HEK293 (cell line): ENCODE data around the gene TEKTIP1.

Experiments
- CTCF ChIA-PET: fragments of 350-600 bp; formaldehyde crosslinking; extraction: SDS; loops from one replicate; lab custom pipeline; 2021; ENCODE audit warnings: antibody characterized with exemption; lab: Yijun Ruan, JAX
- POLR2A ChIA-PET: fragments of 300-600 bp; formaldehyde crosslinking; extraction: SDS; loops from one replicate; lab custom pipeline; 2020; ENCODE audit warnings: antibody characterized with exemption, inconsistent platforms; lab: Yijun Ruan, JAX
- H3K27ac ChIP-seq: fragments of 200-500 bp; sonication (Bioruptor generic); 2 replicates; pipeline ENCODE4 v1.5.1; 2014; ENCODE audit warnings: low read depth, low read length, control low read depth, inconsistent platforms; ENCODE audit errors: extremely low read depth
- H3K36me3 ChIP-seq, 2 experiments: fragments of 200-500 bp in 1 of 2; sonication (Bioruptor generic) in 1 of 2; 1 replicate in 1 of 2; 2 replicates in 1 of 2; pipeline ENCODE4 v1.5.1; 2014 to 2017; ENCODE audit warnings: inconsistent platforms in 2 of 2, low read length in 2 of 2; ENCODE audit not compliant: control insufficient read depth in 2 of 2, insufficient read depth in 1 of 2
- H3K4me1 ChIP-seq: fragments of 200-500 bp; sonication (Bioruptor generic); 2 replicates; pipeline ENCODE4 v1.5.1; 2014; ENCODE audit warnings: mild to moderate bottlenecking, low read length, inconsistent platforms; ENCODE audit not compliant: control insufficient read depth, insufficient read depth
- H3K4me3 ChIP-seq: 2 replicates; pipeline ENCODE4 v1.5.1; 2011; ENCODE audit warnings: low read depth, mild to moderate bottlenecking, control low read depth, low read length, moderate library complexity
- H3K9me3 ChIP-seq: fragments of 200-500 bp; sonication (Bioruptor generic); 2 replicates; pipeline ENCODE4 v1.5.1; 2014; ENCODE audit warnings: low read depth, low read length, inconsistent platforms; ENCODE audit not compliant: control insufficient read depth, insufficient read depth
- BCL11B ChIP-seq: fragments of 450-650 bp; formaldehyde crosslinking; IDR thresholded peaks from 2 replicates; pipeline ENCODE4 v1.5.1; 2016; ENCODE audit warnings: low read depth, missing biosample characterization, missing genetic modification characterization
- HIC1 ChIP-seq: fragments of 450-650 bp; formaldehyde crosslinking; IDR thresholded peaks from 2 replicates; pipeline ENCODE4 v1.5.1; 2016; ENCODE audit warnings: missing biosample characterization, missing genetic modification characterization
- KLF7 ChIP-seq: fragments of 450-650 bp; formaldehyde crosslinking; IDR thresholded peaks from 2 replicates; pipeline ENCODE4 v1.5.1; 2016; ENCODE audit warnings: missing biosample characterization, missing genetic modification characterization, borderline replicate concordance
- OVOL3 ChIP-seq: fragments of 450-650 bp; formaldehyde crosslinking; IDR thresholded peaks from 2 replicates; pipeline ENCODE4 v1.5.1; 2016; ENCODE audit warnings: missing biosample characterization, missing genetic modification characterization
- PRDM10 ChIP-seq: fragments of 450-650 bp; formaldehyde crosslinking; IDR thresholded peaks from 2 replicates; pipeline ENCODE4 v1.5.1; 2016; ENCODE audit warnings: missing biosample characterization, missing genetic modification characterization
- ZBTB1 ChIP-seq: fragments of 450-650 bp; formaldehyde crosslinking; IDR thresholded peaks from 2 replicates; pipeline ENCODE4 v1.5.1; 2016; ENCODE audit warnings: missing biosample characterization, missing genetic modification characterization
- ZFHX2 ChIP-seq: fragments of 450-650 bp; formaldehyde crosslinking; conservative IDR thresholded peaks from 2 replicates; pipeline ENCODE4 v1.5.1; 2016; ENCODE audit warnings: missing biosample characterization, missing genetic modification characterization
- ZIC2 ChIP-seq: fragments of 450-650 bp; formaldehyde crosslinking; IDR thresholded peaks from 2 replicates; pipeline ENCODE4 v1.5.1; 2016; ENCODE audit warnings: missing biosample characterization, missing genetic modification characterization
- ZNF114 ChIP-seq: fragments of 450-650 bp; formaldehyde crosslinking; IDR thresholded peaks from 2 replicates; pipeline ENCODE4 v1.5.0; 2017; ENCODE audit warnings: missing biosample characterization, missing genetic modification characterization
- ZNF138 ChIP-seq: fragments of 450-650 bp; formaldehyde crosslinking; IDR thresholded peaks from 2 replicates; pipeline ENCODE4 v1.5.1; 2016; ENCODE audit warnings: missing biosample characterization, missing genetic modification characterization, borderline replicate concordance
- ZNF155 ChIP-seq: fragments of 450-650 bp; formaldehyde crosslinking; IDR thresholded peaks from 2 replicates; pipeline ENCODE4 v1.5.1; 2016; ENCODE audit warnings: missing biosample characterization, missing genetic modification characterization
- ZNF174 ChIP-seq: fragments of 450-650 bp; formaldehyde crosslinking; IDR thresholded peaks from 2 replicates; pipeline ENCODE4 v1.5.0; 2017; ENCODE audit warnings: missing biosample characterization, mild to moderate bottlenecking, missing genetic modification characterization
- ZNF280C ChIP-seq: fragments of 450-650 bp; formaldehyde crosslinking; IDR thresholded peaks from 2 replicates; pipeline ENCODE4 v1.5.1; 2016; ENCODE audit warnings: missing biosample characterization, missing genetic modification characterization
- ZNF394 ChIP-seq: fragments of 450-650 bp; formaldehyde crosslinking; IDR thresholded peaks from 2 replicates; pipeline ENCODE4 v1.5.1; 2016; ENCODE audit warnings: missing biosample characterization, missing genetic modification characterization, mild to moderate bottlenecking, moderate library complexity, borderline replicate concordance
- ZNF530 ChIP-seq: fragments of 450-650 bp; formaldehyde crosslinking; IDR thresholded peaks from 2 replicates; pipeline ENCODE4 v1.5.1; 2016; ENCODE audit warnings: low read depth, missing biosample characterization, missing genetic modification characterization
- ZNF600 ChIP-seq: fragments of 450-650 bp; formaldehyde crosslinking; IDR thresholded peaks from 2 replicates; pipeline ENCODE4 v1.5.1; 2016; ENCODE audit warnings: missing biosample characterization, missing genetic modification characterization
- ZNF707 ChIP-seq: fragments of 450-650 bp; formaldehyde crosslinking; IDR thresholded peaks from 2 replicates; pipeline ENCODE4 v1.5.1; 2016; ENCODE audit warnings: missing biosample characterization, missing genetic modification characterization
- ZNF792 ChIP-seq: fragments of 450-650 bp; formaldehyde crosslinking; IDR thresholded peaks from 2 replicates; pipeline ENCODE4 v1.5.1; 2016; ENCODE audit warnings: missing biosample characterization, missing genetic modification characterization
- ZSCAN23 ChIP-seq: fragments of 450-650 bp; formaldehyde crosslinking; IDR thresholded peaks from 2 replicates; pipeline ENCODE4 v1.5.1; 2016; ENCODE audit warnings: missing biosample characterization, missing genetic modification characterization
- TF ChIP-seq, protein P1 (sequence below): fragments of 450-650 bp; formaldehyde crosslinking; IDR thresholded peaks from 2 replicates; pipeline ENCODE4 v1.5.1; 2016; ENCODE audit warnings: missing biosample characterization, missing genetic modification characterization

TEKTIP1 gene

GRCh38 chr19:3536429-3537100 lies 2.4 kb upstream of the TEKTIP1 start:
- H3K36me3 ChIP-seq, result peaks cover 3 to 56% of the 10 kb centered on the region in 2 experiments; a peak in 2 of 3 replicates
- H3K4me1 ChIP-seq, result no peaks in the 10 kb centered on the region
- H3K4me3 ChIP-seq, result no peak overlapping the region
- TF ChIP-seq HIC1 (peak; percentile 66; the same call in 1 of the 2 replicates), ZNF530 (tag by site-specific recombination) (no peak), ZNF280C (tag by site-specific recombination) (no peak), KLF7 (tag by site-specific recombination) (no peak), ZNF600 (tag by site-specific recombination) (peak; percentile 38; the same call in 1 of the 2 replicates), ZFHX2 (tag by site-specific recombination) (peak; percentile 47; the same call in 1 of the 2 replicates), ZNF114 (tag by site-specific recombination) (no peak), ZNF792 (tag by site-specific recombination) (no peak)
- POLR2A ChIA-PET, result interaction anchor here (0.6 to 0.8 kb wide), 3 partner anchors 20 to 824 kb away, joined by 3 read pairs; no protein-coding TSS in a partner anchor
- no peaks in the 10 kb centered on the region for H3K9me3 ChIP-seq
- CTCF ChIA-PET, result interaction anchor here (0.6 kb wide), 1 partner anchor 389 kb away, joined by 4 read pairs; no protein-coding TSS in a partner anchor
- H3K27ac ChIP-seq, result no peak overlapping the region

- TF ChIP-seq ZNF394 (no peak), ZNF707 (tag by site-specific recombination) (no peak), ZNF174 (tag by site-specific recombination) (no peak), ZNF138 (tag by site-specific recombination) (no peak), OVOL3 (tag by site-specific recombination) (no peak), BCL11B (tag by site-specific recombination) (no peak), ZSCAN23 (tag by site-specific recombination) (no peak), PRDM10 (no peak), ZIC2 (tag by site-specific recombination) (no peak), ZNF155 (tag by site-specific recombination) (no peak), ZBTB1 (tag by site-specific recombination) (no peak)
- TF ChIP-seq, protein P1, sequence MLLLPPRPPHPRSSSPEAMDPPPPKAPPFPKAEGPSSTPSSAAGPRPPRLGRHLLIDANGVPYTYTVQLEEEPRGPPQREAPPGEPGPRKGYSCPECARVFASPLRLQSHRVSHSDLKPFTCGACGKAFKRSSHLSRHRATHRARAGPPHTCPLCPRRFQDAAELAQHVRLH, result no peak
Measured at GRCh38 chr19:3537101-3537437, 1.9 kb upstream of the TEKTIP1 start.

More at GRCh38 chr19:3537101-3537437, 1.9 kb upstream of the TEKTIP1 start:
- Histone ChIP-seq H3K4me3 (no peak overlapping the region), H3K27ac (no peak overlapping the region), H3K36me3 (peaks cover 3 to 51% of the 10 kb centered on the region in 2 experiments; a peak in 2 of 3 replicates), H3K9me3 (no peaks in the 10 kb centered on the region), H3K4me1 (no peaks in the 10 kb centered on the region)
- ChIA-PET POLR2A (interaction anchor here (0.6 to 0.8 kb wide), 4 partner anchors 20 to 823 kb away, joined by 3 read pairs; partner anchors contain the start of gene DOHH), CTCF (interaction anchor here (0.6 kb wide), 1 partner anchor 390 kb away, joined by 4 read pairs; no protein-coding TSS in a partner anchor)
